Retinal pigment epithelial cell (primary cell): Measurements from ENCODE around the gene MATCAP1.

Experiments used
- DNase-seq: peaks from one replicate; pipeline ENCODE4 v3.0.0-alpha.2; 2010; ENCODE audit warnings: low read depth
- H3K4me3 ChIP-seq: 2 replicates; pipeline ENCODE4 v1.5.1; 2011; ENCODE audit warnings: mild to moderate bottlenecking, low read length, control low read depth, moderate library complexity
- CTCF ChIP-seq: conservative IDR thresholded peaks from 2 replicates; pipeline ENCODE4 v1.5.1; 2011; ENCODE audit warnings: low read depth, low read length, control low read depth, inconsistent platforms

Gene MATCAP1

GRCh38 chr16:67190041-67190440, 6.3 kb upstream of the MATCAP1 start, which contains the start of gene EXOC3L1:
Gene EXOC3L1, minus strand, starts transcription at chr16:67190136. Its CDS starts 460 bp downstream, at chr16:67189676.
- no peak within 1 kb of the TSS for H3K4me3 ChIP-seq
- TF ChIP-seq CTCF, result no peak
- DNase-seq, result no peak

- TF ChIP-seq CTCF, result no peak
- no peak for DNase-seq
- no peak overlapping the region for H3K4me3 ChIP-seq
These were observed 5.0 kb upstream of the MATCAP1 start for GRCh38 chr16:67188798-67189197.

- no peak for DNase-seq
- no peak overlapping the region for H3K4me3 ChIP-seq
- TF ChIP-seq CTCF, result no peak
These were observed 4.6 kb upstream of the MATCAP1 start for GRCh38 chr16:67188323-67188722.

- no peak for TF ChIP-seq CTCF
- H3K4me3 ChIP-seq, result no peak overlapping the region
- no peak for DNase-seq
These were observed 3.6 kb upstream of the MATCAP1 start for GRCh38 chr16:67187175-67187890.

GRCh38 chr16:67186550-67186950, 2.8 kb upstream of the MATCAP1 start:
- no peak for DNase-seq
- no peak for TF ChIP-seq CTCF
- H3K4me3 ChIP-seq, result no peak overlapping the region

- no peak for TF ChIP-seq CTCF
- DNase-seq, result no peak
- H3K4me3 ChIP-seq, result no peak overlapping the region
These were observed 1.9 kb upstream of the MATCAP1 start for GRCh38 chr16:67185651-67186134.

- H3K4me3 ChIP-seq, result no peak overlapping the region
- TF ChIP-seq CTCF, result peak; percentile 88
- DNase-seq, result peak; percentile 62
These were observed 1.4 kb upstream of the MATCAP1 start for GRCh38 chr16:67184995-67185650.
